HepG2 (cell line): Measurements from ENCODE around the gene PPM1M.

Experiments
- HNF4G ChIP-seq, 2 experiments: sonication (generic) in 1 of 2; formaldehyde crosslinking in 1 of 2; IDR thresholded peaks; 2 replicates each; pipeline versions ENCODE4 v1.4.0 to v1.6.1; 2011 to 2020; ENCODE audit warnings: borderline replicate concordance in 2 of 2, low read depth in 2 of 2, mild to moderate bottlenecking in 2 of 2, low read length in 1 of 2, missing genetic modification reagents in 1 of 2, moderate library complexity in 1 of 2
- HOXA5 ChIP-seq: sonication (generic); formaldehyde crosslinking; IDR thresholded peaks from 2 replicates; pipeline ENCODE4 v1.4.0; 2020; ENCODE audit warnings: missing genetic modification reagents
- ZFP62 ChIP-seq: sonication (generic); formaldehyde crosslinking; IDR thresholded peaks from 2 replicates; pipeline ENCODE4 v1.4.0; 2020; ENCODE audit warnings: missing genetic modification reagents
- ZNF274 ChIP-seq: sonication (generic); formaldehyde crosslinking; IDR thresholded peaks from 2 replicates; pipeline ENCODE4 v1.5.1; 2020; ENCODE audit warnings: mild to moderate bottlenecking, missing genetic modification reagents
- ZNF749 ChIP-seq: sonication (generic); formaldehyde crosslinking; IDR thresholded peaks from 2 replicates; pipeline ENCODE4 v1.8.0; 2022; ENCODE audit warnings: mild to moderate bottlenecking, missing genetic modification reagents, moderate library complexity, borderline replicate concordance

DNA sequence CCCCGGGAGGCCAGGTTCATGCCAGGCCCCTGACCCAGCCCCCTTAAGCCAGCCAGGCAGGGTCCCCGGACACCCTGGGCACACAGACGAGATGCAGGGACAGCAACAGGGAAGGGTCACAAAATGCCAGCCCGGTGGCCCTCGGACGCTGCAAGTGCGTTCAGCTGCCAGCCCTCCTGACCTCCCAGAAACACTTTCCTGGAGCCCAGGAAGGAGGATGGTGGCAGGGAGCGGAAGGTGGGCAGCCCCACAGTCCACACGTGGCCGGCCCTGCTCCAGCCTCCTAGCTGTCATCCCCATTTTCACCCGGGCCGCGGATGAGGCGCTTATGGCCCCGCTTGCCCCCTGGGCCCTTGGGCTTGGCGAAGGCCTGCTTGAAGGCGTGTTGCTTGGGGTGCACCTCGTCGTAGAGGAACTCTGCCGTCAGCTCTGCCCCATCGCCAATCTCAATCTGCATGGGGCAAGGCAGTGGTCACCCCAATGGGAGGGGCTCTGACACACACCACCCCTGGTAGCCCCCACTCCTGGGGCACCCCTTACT is 16.7 kb upstream of the PPM1M start:
- TF ChIP-seq ZFP62 (CRISPR knock-in tag), result no peak
- TF ChIP-seq HOXA5 (CRISPR knock-in tag), result no peak
- no peak for TF ChIP-seq ZNF274
- TF ChIP-seq HNF4G (IDR thresholded peaks at IDR 0.05; ENCODE audit: borderline replicate concordance, low read depth, low read length), result no peak
- no peak for TF ChIP-seq HNF4G (CRISPR knock-in tag; IDR thresholded peaks at IDR 0.05; ENCODE audit: borderline replicate concordance, low read depth)
- TF ChIP-seq ZNF749 (CRISPR knock-in tag), result no peak
